ENCODE measurements around the gene GRK4. TPM values are rescaled to one million over a fixed set of nuclear protein-coding genes. Genes with fewer than 3 reads are reported as not detected.
A peak's percentile ranks its signal among the peaks of the same experiment; 100 is the strongest.

GRK4 gene
- total RNA-seq, 1 donor from 2014 or later, result 5.9 TPM

GRCh38 chr4:2940267-2941137 is 22.9 kb upstream of the GRK4 start:
- Mint-ChIP-seq H3K36me3 (ENCODE audit: low read depth, unreplicated experiment) (peaks cover 26% of the 10 kb centered on the region), H3K27ac (ENCODE audit: unreplicated experiment) (no peak overlapping the region), H3K4me3 (ENCODE audit: unreplicated experiment) (no peak overlapping the region)

GRCh38 chr4:2941138-2942036 is 22.0 kb upstream of the GRK4 start:
- peaks cover 2% of the 10 kb centered on the region for H3K4me1 Mint-ChIP-seq (ENCODE audit: unreplicated experiment)
- DNase-seq (ENCODE audit: low spot score), result no peak
- H3K9me3 Mint-ChIP-seq (ENCODE audit: unreplicated experiment), result no peaks in the 10 kb centered on the region
- TF ChIP-seq, protein P1, sequence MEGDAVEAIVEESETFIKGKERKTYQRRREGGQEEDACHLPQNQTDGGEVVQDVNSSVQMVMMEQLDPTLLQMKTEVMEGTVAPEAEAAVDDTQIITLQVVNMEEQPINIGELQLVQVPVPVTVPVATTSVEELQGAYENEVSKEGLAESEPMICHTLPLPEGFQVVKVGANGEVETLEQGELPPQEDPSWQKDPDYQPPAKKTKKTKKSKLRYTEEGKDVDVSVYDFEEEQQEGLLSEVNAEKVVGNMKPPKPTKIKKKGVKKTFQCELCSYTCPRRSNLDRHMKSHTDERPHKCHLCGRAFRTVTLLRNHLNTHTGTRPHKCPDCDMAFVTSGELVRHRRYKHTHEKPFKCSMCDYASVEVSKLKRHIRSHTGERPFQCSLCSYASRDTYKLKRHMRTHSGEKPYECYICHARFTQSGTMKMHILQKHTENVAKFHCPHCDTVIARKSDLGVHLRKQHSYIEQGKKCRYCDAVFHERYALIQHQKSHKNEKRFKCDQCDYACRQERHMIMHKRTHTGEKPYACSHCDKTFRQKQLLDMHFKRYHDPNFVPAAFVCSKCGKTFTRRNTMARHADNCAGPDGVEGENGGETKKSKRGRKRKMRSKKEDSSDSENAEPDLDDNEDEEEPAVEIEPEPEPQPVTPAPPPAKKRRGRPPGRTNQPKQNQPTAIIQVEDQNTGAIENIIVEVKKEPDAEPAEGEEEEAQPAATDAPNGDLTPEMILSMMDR (IDR thresholded peaks at IDR 0.05; ENCODE audit: unreplicated experiment), result no peak
- peaks cover 7% of the 10 kb centered on the region for H3K27me3 Mint-ChIP-seq (ENCODE audit: unreplicated experiment)
- no peak overlapping the region for H3K27ac Mint-ChIP-seq (ENCODE audit: unreplicated experiment)
- H3K36me3 Mint-ChIP-seq (ENCODE audit: low read depth, unreplicated experiment), result peaks cover 31% of the 10 kb centered on the region
- no peak overlapping the region for H3K4me3 Mint-ChIP-seq (ENCODE audit: unreplicated experiment)

More at GRCh38 chr4:2940267-2941137, 22.9 kb upstream of the GRK4 start:
- no peak for DNase-seq (ENCODE audit: low spot score)
- no peaks in the 10 kb centered on the region for H3K9me3 Mint-ChIP-seq (ENCODE audit: unreplicated experiment)
- peaks cover 2% of the 10 kb centered on the region for H3K4me1 Mint-ChIP-seq (ENCODE audit: unreplicated experiment)
- peaks cover 6% of the 10 kb centered on the region for H3K27me3 Mint-ChIP-seq (ENCODE audit: unreplicated experiment)
- TF ChIP-seq, protein P1 (IDR thresholded peaks at IDR 0.05; ENCODE audit: unreplicated experiment), result no peak

DNA sequence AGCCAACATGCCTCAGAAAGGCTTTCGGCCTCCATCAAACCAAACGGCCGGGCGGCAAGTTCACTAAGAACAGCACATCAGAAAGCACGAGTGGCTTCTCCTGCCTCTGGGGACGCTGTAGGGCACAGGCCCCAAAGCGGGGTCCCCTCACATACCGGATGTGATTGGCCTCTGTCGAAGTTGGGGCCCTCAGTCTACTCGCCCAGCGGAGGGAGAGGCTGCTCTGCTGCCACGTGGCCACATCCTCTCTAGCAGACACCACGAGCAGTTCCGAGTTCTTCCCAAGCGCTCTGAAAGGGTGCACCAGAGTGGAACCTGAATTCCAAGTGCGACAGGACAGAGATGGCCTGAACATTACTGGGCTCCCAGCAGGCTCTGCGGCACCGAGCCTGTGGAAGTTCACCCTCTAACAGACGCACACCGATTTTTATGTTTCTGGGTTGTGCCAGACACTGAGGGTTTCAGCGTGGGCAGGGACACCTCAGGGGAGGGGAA is 21.3 kb upstream of the GRK4 start:
- no peak for DNase-seq (ENCODE audit: low spot score)
- no peaks in the 10 kb centered on the region for H3K9me3 Mint-ChIP-seq (ENCODE audit: unreplicated experiment)
- peaks cover 7% of the 10 kb centered on the region for H3K27me3 Mint-ChIP-seq (ENCODE audit: unreplicated experiment)
- H3K27ac Mint-ChIP-seq (ENCODE audit: unreplicated experiment), result no peak overlapping the region
- peaks cover 32% of the 10 kb centered on the region for H3K36me3 Mint-ChIP-seq (ENCODE audit: low read depth, unreplicated experiment)
- peaks cover 2% of the 10 kb centered on the region for H3K4me1 Mint-ChIP-seq (ENCODE audit: unreplicated experiment)
- H3K4me3 Mint-ChIP-seq (ENCODE audit: unreplicated experiment), result peak overlapping the region; percentile 6
- TF ChIP-seq, protein P1 (IDR thresholded peaks at IDR 0.05; ENCODE audit: unreplicated experiment), result no peak

DNA sequence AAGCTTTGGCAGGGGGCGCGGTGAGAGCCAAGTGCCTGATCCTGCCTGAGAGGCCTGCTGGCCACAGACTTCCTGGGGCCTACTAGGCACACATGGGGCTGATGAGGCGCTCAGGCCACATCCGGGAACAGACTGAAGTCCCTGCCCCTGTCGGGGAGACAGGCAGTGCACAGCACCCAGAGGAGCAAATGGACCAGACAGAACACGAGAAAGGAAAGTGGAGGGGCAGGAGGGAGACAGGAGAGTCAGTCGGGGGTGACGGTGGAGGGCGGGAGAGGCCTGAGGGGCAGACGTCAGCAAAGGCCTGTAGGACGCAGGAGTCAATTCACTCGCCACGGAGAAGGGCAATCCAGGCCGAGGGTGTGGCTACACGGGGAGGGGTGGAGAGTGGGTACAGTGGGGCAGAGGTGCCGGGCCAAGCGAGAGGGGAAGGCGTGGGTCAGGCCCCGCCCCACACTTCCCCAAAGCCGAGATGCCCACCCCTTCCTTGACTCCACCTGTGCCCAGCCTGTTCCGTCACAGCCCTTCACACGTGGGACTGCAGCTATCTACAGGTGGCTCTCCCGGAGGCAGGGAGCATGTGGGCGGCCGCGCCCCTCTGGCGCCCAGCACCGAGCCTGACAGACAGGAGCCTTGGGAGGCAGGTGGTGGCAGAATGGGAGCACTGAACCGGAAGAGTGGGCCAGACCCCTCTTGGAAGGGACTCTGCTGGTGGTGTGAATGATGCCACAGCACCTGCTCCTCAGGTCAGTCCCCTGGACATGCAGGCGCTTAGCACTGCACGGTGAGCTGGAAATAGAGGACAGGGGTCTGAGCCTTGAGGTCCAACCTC is 20.6 kb upstream of the GRK4 start:
- Mint-ChIP-seq H3K36me3 (ENCODE audit: low read depth, unreplicated experiment) (peaks cover 38% of the 10 kb centered on the region), H3K4me3 (ENCODE audit: unreplicated experiment) (peak overlapping the region; percentile 6), H3K9me3 (ENCODE audit: unreplicated experiment) (no peaks in the 10 kb centered on the region), H3K4me1 (ENCODE audit: unreplicated experiment) (peaks cover 2% of the 10 kb centered on the region), H3K27me3 (ENCODE audit: unreplicated experiment) (peaks cover 7% of the 10 kb centered on the region), H3K27ac (ENCODE audit: unreplicated experiment) (no peak overlapping the region)
- TF ChIP-seq, protein P1 (IDR thresholded peaks at IDR 0.05; ENCODE audit: unreplicated experiment), result no peak
- DNase-seq (ENCODE audit: low spot score), result no peak
